Measurements from ENCODE around the gene POMT2.

Gene POMT2

GRCh38 chr14:77335576-77335975 lies 14.9 kb upstream of the POMT2 start:
- H3K4me3 ChIP-seq (ENCODE audit: low read depth, low read length), result no peak overlapping the region
- POLR2A ChIA-PET, result no interaction called here
- CTCF ChIA-PET, result interaction anchor here (0.8 to 1.3 kb wide), 4 partner anchors 10 to 35 kb away, joined by 3 to 6 read pairs (median 4); partner anchors contain the start of genes GSTZ1 and POMT2
- TF ChIP-seq CTCF (IDR thresholded peaks at IDR 0.05; ENCODE audit: insufficient read depth, low read length, missing control alignments), result no peak
- DNase-seq (ENCODE audit: low read depth, low spot score), result no peak

GRCh38 chr14:77329872-77330271 lies 9.2 kb upstream of the POMT2 start:
- DNase-seq (ENCODE audit: low read depth, low spot score), result no peak
- ChIA-PET CTCF (interaction anchor here (1.2 to 2.3 kb wide), 2 partner anchors 9 to 29 kb away, joined by 5 to 6 read pairs; no protein-coding TSS in a partner anchor), POLR2A (no interaction called here)
- H3K4me3 ChIP-seq (ENCODE audit: low read depth, low read length), result no peak overlapping the region
- no peak for TF ChIP-seq CTCF (IDR thresholded peaks at IDR 0.05; ENCODE audit: insufficient read depth, low read length, missing control alignments)

GRCh38 chr14:77327111-77327510 lies 6.4 kb upstream of the POMT2 start:
- POLR2A ChIA-PET, result no interaction called here
- TF ChIP-seq CTCF (IDR thresholded peaks at IDR 0.05; ENCODE audit: insufficient read depth, low read length, missing control alignments), result no peak
- H3K4me3 ChIP-seq (ENCODE audit: low read depth, low read length), result no peak overlapping the region
- CTCF ChIA-PET, result interaction anchor here (2.9 kb wide), 1 partner anchor 12 kb away, joined by 23 read pairs; no protein-coding TSS in a partner anchor
- no peak for DNase-seq (ENCODE audit: low read depth, low spot score)

GRCh38 chr14:77325746-77326094 lies 5.0 kb upstream of the POMT2 start:
- ChIA-PET POLR2A (no interaction called here), CTCF (interaction anchor here (1.5 to 2.9 kb wide), 3 partner anchors 10 to 25 kb away, joined by 3 to 23 read pairs (median 3); no protein-coding TSS in a partner anchor)
- DNase-seq (ENCODE audit: low read depth, low spot score), result no peak
- no peak overlapping the region for H3K4me3 ChIP-seq (ENCODE audit: low read depth, low read length)
- no peak for TF ChIP-seq CTCF (IDR thresholded peaks at IDR 0.05; ENCODE audit: insufficient read depth, low read length, missing control alignments)

- H3K4me3 ChIP-seq (ENCODE audit: low read depth, low read length), result no peak overlapping the region
- POLR2A ChIA-PET, result interaction anchor here (0.6 kb wide), 1 partner anchor 187 kb away, joined by 5 read pairs; no protein-coding TSS in a partner anchor
- DNase-seq (ENCODE audit: low read depth, low spot score), result no peak
- CTCF ChIA-PET, result interaction anchor here (1.3 to 2.9 kb wide), 4 partner anchors 10 to 24 kb away, joined by 3 to 23 read pairs (median 3); no protein-coding TSS in a partner anchor
- no peak for TF ChIP-seq CTCF (IDR thresholded peaks at IDR 0.05; ENCODE audit: insufficient read depth, low read length, missing control alignments)
These were observed 4.4 kb upstream of the POMT2 start for GRCh38 chr14:77324816-77325745.

GRCh38 chr14:77324289-77324688 lies 3.6 kb upstream of the POMT2 start:
- ChIA-PET CTCF (interaction anchor here (1.3 to 2.9 kb wide), 2 partner anchors 9 to 13 kb away, joined by 3 to 23 read pairs; no protein-coding TSS in a partner anchor), POLR2A (interaction anchor here (0.6 kb wide), 1 partner anchor 188 kb away, joined by 5 read pairs; no protein-coding TSS in a partner anchor)
- no peak for DNase-seq (ENCODE audit: low read depth, low spot score)
- H3K4me3 ChIP-seq (ENCODE audit: low read depth, low read length), result no peak overlapping the region
- no peak for TF ChIP-seq CTCF (IDR thresholded peaks at IDR 0.05; ENCODE audit: insufficient read depth, low read length, missing control alignments)

Data from AG04449 (cell line).